HEK293T (cell line): ENCODE measurements around the gene PDE6C.
"Not testable (repeated sequence)": the region's sequence is repeated elsewhere in the genome, so short reads cannot be mapped to it uniquely, and the experiment has no call there.

ENCODE experiments used
- CTCF ChIA-PET: fragments of 350-600 bp; formaldehyde crosslinking; extraction: SDS; loops from one replicate; lab custom pipeline; 2021; ENCODE audit warnings: antibody characterized with exemption, inconsistent platforms; lab: Yijun Ruan, JAX
- POLR2A ChIA-PET: fragments of 350-600 bp; formaldehyde crosslinking; extraction: SDS; loops from one replicate; lab custom pipeline; 2020; ENCODE audit warnings: antibody characterized with exemption, inconsistent platforms; lab: Yijun Ruan, JAX
- DNase-seq: peaks from one replicate; pipeline ENCODE4 v3.0.0; 2012; ENCODE audit warnings: mixed read lengths; ENCODE audit errors: extremely low spot score
- ARNT ChIP-seq: fragments of 450-650 bp; IDR thresholded peaks from 2 replicates; pipeline ENCODE4 v1.6.1; 2017; ENCODE audit warnings: mild to moderate bottlenecking
- BHLHE40 ChIP-seq: fragments of 450-650 bp; IDR thresholded peaks from 2 replicates; pipeline ENCODE4 v1.6.1; 2016; ENCODE audit warnings: mild to moderate bottlenecking, moderate library complexity, borderline replicate concordance
- CTBP1 ChIP-seq: fragments of 450-650 bp; IDR thresholded peaks from 2 replicates; pipeline ENCODE4 v1.6.1; 2016; ENCODE audit warnings: borderline replicate concordance
- ELF4 ChIP-seq: fragments of 450-650 bp; IDR thresholded peaks from 2 replicates; pipeline ENCODE4 v1.6.1; 2017; ENCODE audit warnings: antibody characterized with exemption
- FOXA1 ChIP-seq: fragments of 450-650 bp; IDR thresholded peaks from 2 replicates; pipeline ENCODE4 v1.6.1; 2016; ENCODE audit warnings: mild to moderate bottlenecking
- FOXK2 ChIP-seq: fragments of 450-650 bp; IDR thresholded peaks from 2 replicates; pipeline ENCODE4 v1.6.1; 2016; ENCODE audit warnings: mild to moderate bottlenecking
- FOXM1 ChIP-seq: fragments of 450-650 bp; IDR thresholded peaks from 2 replicates; pipeline ENCODE4 v1.6.1; 2017; ENCODE audit warnings: mild to moderate bottlenecking, borderline replicate concordance
- HDGF ChIP-seq: fragments of 450-650 bp; IDR thresholded peaks from 2 replicates; pipeline ENCODE4 v1.6.1; 2017; ENCODE audit warnings: antibody characterized with exemption, borderline replicate concordance
- L3MBTL2 ChIP-seq: fragments of 450-650 bp; conservative IDR thresholded peaks from 2 replicates; pipeline ENCODE4 v1.6.1; 2016; ENCODE audit warnings: mild to moderate bottlenecking
- LEF1 ChIP-seq: fragments of 450-650 bp; IDR thresholded peaks from 2 replicates; pipeline ENCODE4 v1.6.1; 2017; ENCODE audit warnings: mild to moderate bottlenecking, borderline replicate concordance
- NFRKB ChIP-seq: fragments of 450-650 bp; IDR thresholded peaks from 2 replicates; pipeline ENCODE4 v1.6.1; 2016; ENCODE audit warnings: mild to moderate bottlenecking, moderate library complexity
- PKNOX1 ChIP-seq: fragments of 450-650 bp; IDR thresholded peaks from 2 replicates; pipeline ENCODE4 v1.6.1; 2016
- SP1 ChIP-seq: fragments of 450-650 bp; IDR thresholded peaks from 2 replicates; pipeline ENCODE4 v1.6.1; 2017
- SUZ12 ChIP-seq: fragments of 450-650 bp; IDR thresholded peaks from 2 replicates; pipeline ENCODE4 v1.6.1; 2016; ENCODE audit warnings: mild to moderate bottlenecking
- TARDBP ChIP-seq: fragments of 450-650 bp; IDR thresholded peaks from 2 replicates; pipeline ENCODE4 v1.6.1; 2016
- ZNF384 ChIP-seq: fragments of 450-650 bp; IDR thresholded peaks from 2 replicates; pipeline ENCODE4 v1.6.1; 2016

The PDE6C gene

GRCh38 chr10:93680412-93681047, 68.2 kb downstream of the PDE6C start:
- POLR2A ChIA-PET, result interaction anchor here (0.6 to 2.9 kb wide), 2 partner anchors 22 to 126 kb away, joined by 4 to 8 read pairs; partner anchors contain the start of gene FRA10AC1
- peak; percentile 33 for DNase-seq
- TF ChIP-seq LEF1, result no peak
- TF ChIP-seq FOXK2, result no peak
- no peak for TF ChIP-seq ELF4
- TF ChIP-seq SUZ12, result no peak
- TF ChIP-seq TARDBP, result no peak
- TF ChIP-seq FOXM1, result no peak
- TF ChIP-seq ZNF384, result no peak
- no peak for TF ChIP-seq ARNT
- TF ChIP-seq HDGF, result no peak
- TF ChIP-seq FOXA1, result no peak
- TF ChIP-seq SP1, result no peak
- TF ChIP-seq PKNOX1, result no peak
- no peak for TF ChIP-seq L3MBTL2
- TF ChIP-seq NFRKB, result no peak
- CTCF ChIA-PET, result interaction anchor here (0.6 to 1.3 kb wide), 5 partner anchors 22 to 216 kb away, joined by 3 to 15 read pairs (median 4); partner anchors contain the start of gene FRA10AC1

GRCh38 chr10:93687737-93688136, 75.4 kb downstream of the PDE6C start:
- POLR2A ChIA-PET, result no interaction called here
- CTCF ChIA-PET, result no interaction called here
- no peak for DNase-seq
- no peak for TF ChIP-seq L3MBTL2
- no peak for TF ChIP-seq ELF4
- TF ChIP-seq CTBP1, result no peak
- TF ChIP-seq FOXK2, result no peak
- TF ChIP-seq LEF1, result no peak
- TF ChIP-seq SP1, result no peak
- no peak for TF ChIP-seq BHLHE40
- no peak for TF ChIP-seq FOXM1

GRCh38 chr10:93695740-93696139, 83.4 kb downstream of the PDE6C start:
- POLR2A ChIA-PET, result no interaction called here
- CTCF ChIA-PET, result no interaction called here
- TF ChIP-seq PKNOX1 (no peak), NFRKB (no peak), FOXK2 (no peak), L3MBTL2 (no peak), CTBP1 (no peak), SP1 (no peak)
- no peak for DNase-seq

GRCh38 chr10:93696582-93696981, 84.2 kb downstream of the PDE6C start:
- POLR2A ChIA-PET, result not testable (repeated sequence)
- CTCF ChIA-PET, result interaction anchor here (0.6 kb wide), 1 partner anchor 73 kb away, joined by 3 read pairs; no protein-coding TSS in a partner anchor

GRCh38 chr10:93697207-93697606, 84.9 kb downstream of the PDE6C start:
- TF ChIP-seq ZNF384, result no peak
- TF ChIP-seq CTBP1, result no peak
- no peak for TF ChIP-seq FOXK2
- no peak for TF ChIP-seq HDGF
- DNase-seq, result no peak
- ChIA-PET CTCF (interaction anchor here (0.6 kb wide), 1 partner anchor 72 kb away, joined by 3 read pairs; no protein-coding TSS in a partner anchor), POLR2A (no interaction called here)

More at GRCh38 chr10:93696582-93696981, 84.2 kb downstream of the PDE6C start:
- not testable (repeated sequence) for DNase-seq

GRCh38 chr10:93701866-93702209, 89.5 kb downstream of the PDE6C start:
- ChIA-PET CTCF (interaction anchor here (1.0 to 1.5 kb wide), 4 partner anchors 10 to 114 kb away, joined by 3 to 10 read pairs (median 4); no protein-coding TSS in a partner anchor), POLR2A (interaction anchor here (0.7 to 2.1 kb wide), 13 partner anchors 10 to 219 kb away, joined by 3 to 16 read pairs (median 4); no protein-coding TSS in a partner anchor)
- peak; percentile 17 for DNase-seq
- no peak for TF ChIP-seq ELF4
- TF ChIP-seq FOXM1, result no peak
- TF ChIP-seq L3MBTL2, result no peak
- TF ChIP-seq ARNT, result no peak
- TF ChIP-seq HDGF, result no peak
- no peak for TF ChIP-seq FOXA1
- TF ChIP-seq BHLHE40, result no peak
- no peak for TF ChIP-seq LEF1
- no peak for TF ChIP-seq TARDBP
- no peak for TF ChIP-seq FOXK2
- TF ChIP-seq SUZ12, result no peak
- TF ChIP-seq ZNF384, result no peak
- TF ChIP-seq PKNOX1, result no peak
- TF ChIP-seq CTBP1, result no peak
